Neural cell (in vitro differentiated cells): ENCODE results near the gene GALNT2.

ENCODE experiments used
- EP300 ChIP-seq: fragments of 450-650 bp; conservative IDR thresholded peaks from 2 replicates; pipeline ENCODE4 v1.6.1; 2014; ENCODE audit warnings: antibody characterized with exemption, mild to moderate bottlenecking, moderate library complexity; ENCODE audit not compliant: poor library complexity, severe bottlenecking
- EZH2 ChIP-seq: fragments of 200-600, 300-800 bp; shearing (Covaris generic), sonication (generic); IDR thresholded peaks from 2 replicates; pipeline ENCODE4 v1.6.1; 2014; ENCODE audit warnings: antibody characterized with exemption, low read length, borderline replicate concordance, mild to moderate bottlenecking; ENCODE audit not compliant: insufficient read depth, poor library complexity, severe bottlenecking
- MXI1 ChIP-seq: fragments of 450-650 bp; conservative IDR thresholded peaks from 2 replicates; pipeline ENCODE4 v1.6.1; 2014; ENCODE audit warnings: antibody characterized with exemption, mild to moderate bottlenecking; ENCODE audit not compliant: poor library complexity, severe bottlenecking
- POLR2AphosphoS5 ChIP-seq: IDR thresholded peaks from 2 replicates; pipeline ENCODE4 v1.6.1; 2012
- RAD21 ChIP-seq: fragments of 450-650 bp; conservative IDR thresholded peaks from 2 replicates; pipeline ENCODE4 v1.6.1; 2014; ENCODE audit warnings: antibody characterized with exemption, mild to moderate bottlenecking, moderate library complexity
- SMC3 ChIP-seq: fragments of 450-650 bp; conservative IDR thresholded peaks from 2 replicates; pipeline ENCODE4 v1.6.1; 2014; ENCODE audit warnings: antibody characterized with exemption, mild to moderate bottlenecking, moderate library complexity; ENCODE audit not compliant: poor library complexity
- TAF1 ChIP-seq: IDR thresholded peaks from 2 replicates; pipeline ENCODE4 v1.6.1; 2012; ENCODE audit warnings: low read depth
- TF ChIP-seq, protein P1 (sequence below): fragments of 450-650 bp; IDR thresholded peaks from 2 replicates; pipeline ENCODE4 v1.5.1; 2014; ENCODE audit warnings: antibody characterized with exemption, mild to moderate bottlenecking, moderate library complexity; ENCODE audit not compliant: poor library complexity, severe bottlenecking

DNA sequence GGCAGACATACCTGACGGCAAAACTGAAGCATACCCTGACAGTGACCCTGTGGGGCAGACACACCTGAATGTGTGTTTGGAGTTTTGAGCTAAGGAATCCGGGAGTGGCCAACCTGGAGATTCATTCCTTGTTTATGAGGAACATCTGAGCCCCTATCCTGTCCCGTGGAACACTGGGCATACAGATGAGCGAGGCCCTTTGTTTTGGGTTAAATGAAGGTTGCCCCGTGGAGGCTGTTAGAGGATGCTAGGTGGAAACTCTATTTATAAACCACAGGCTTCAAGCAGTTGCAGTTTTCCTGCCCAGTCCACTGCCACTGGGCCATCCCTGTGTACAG, 18.1 kb downstream of the GALNT2 start:
- TF ChIP-seq, protein P1, sequence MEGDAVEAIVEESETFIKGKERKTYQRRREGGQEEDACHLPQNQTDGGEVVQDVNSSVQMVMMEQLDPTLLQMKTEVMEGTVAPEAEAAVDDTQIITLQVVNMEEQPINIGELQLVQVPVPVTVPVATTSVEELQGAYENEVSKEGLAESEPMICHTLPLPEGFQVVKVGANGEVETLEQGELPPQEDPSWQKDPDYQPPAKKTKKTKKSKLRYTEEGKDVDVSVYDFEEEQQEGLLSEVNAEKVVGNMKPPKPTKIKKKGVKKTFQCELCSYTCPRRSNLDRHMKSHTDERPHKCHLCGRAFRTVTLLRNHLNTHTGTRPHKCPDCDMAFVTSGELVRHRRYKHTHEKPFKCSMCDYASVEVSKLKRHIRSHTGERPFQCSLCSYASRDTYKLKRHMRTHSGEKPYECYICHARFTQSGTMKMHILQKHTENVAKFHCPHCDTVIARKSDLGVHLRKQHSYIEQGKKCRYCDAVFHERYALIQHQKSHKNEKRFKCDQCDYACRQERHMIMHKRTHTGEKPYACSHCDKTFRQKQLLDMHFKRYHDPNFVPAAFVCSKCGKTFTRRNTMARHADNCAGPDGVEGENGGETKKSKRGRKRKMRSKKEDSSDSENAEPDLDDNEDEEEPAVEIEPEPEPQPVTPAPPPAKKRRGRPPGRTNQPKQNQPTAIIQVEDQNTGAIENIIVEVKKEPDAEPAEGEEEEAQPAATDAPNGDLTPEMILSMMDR, result no peak
- TF ChIP-seq EP300 (no peak), EZH2 (no peak), POLR2AphosphoS5 (no peak), RAD21 (no peak), MXI1 (no peak), TAF1 (no peak), SMC3 (no peak)
